SKM-1 (cell line): ENCODE results near the gene FOXRED1.
"Not testable (repeated sequence)": the region's sequence is repeated elsewhere in the genome, so short reads cannot be mapped to it uniquely, and the experiment has no call there.

Experiments used
- DNase-seq: peaks from one replicate; lab custom pipeline; 2025; ENCODE audit not compliant: unreplicated experiment; lab: John Stamatoyannopoulos, UW

FOXRED1 gene

DNA sequence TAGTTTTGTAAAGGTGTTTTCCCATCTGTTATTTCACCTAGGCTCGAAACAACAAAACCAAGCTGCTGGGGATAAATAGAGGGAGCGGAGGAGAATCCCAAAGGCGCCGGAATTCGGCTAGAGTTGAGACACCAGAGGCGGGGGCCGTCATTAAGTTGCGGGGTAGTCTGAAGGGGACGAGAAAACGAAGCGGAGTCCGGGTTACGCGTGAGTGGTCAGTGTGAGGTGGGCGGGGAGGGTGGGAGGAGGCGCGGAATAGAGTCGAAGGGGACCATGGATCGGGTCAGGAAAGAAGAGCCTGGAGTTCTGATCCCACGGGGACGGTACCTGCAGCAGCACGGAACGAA lies 620 bp upstream of the FOXRED1 start:
- no peak for DNase-seq

DNA sequence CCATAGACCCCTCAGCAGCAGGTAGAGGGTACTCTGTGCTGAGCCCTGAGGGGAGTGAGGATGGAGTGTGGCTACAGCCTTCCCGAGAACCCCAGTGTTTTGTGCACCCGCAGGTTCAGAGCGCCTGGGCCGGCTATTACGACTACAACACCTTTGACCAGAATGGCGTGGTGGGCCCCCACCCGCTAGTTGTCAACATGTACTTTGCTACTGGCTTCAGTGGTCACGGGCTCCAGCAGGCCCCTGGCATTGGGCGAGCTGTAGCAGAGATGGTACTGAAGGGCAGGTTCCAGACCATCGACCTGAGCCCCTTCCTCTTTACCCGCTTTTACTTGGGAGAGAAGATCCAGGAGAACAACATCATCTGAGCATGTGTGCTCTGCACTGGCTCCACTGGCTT lies 8.4 kb downstream of the FOXRED1 start:
- no peak for DNase-seq

DNA sequence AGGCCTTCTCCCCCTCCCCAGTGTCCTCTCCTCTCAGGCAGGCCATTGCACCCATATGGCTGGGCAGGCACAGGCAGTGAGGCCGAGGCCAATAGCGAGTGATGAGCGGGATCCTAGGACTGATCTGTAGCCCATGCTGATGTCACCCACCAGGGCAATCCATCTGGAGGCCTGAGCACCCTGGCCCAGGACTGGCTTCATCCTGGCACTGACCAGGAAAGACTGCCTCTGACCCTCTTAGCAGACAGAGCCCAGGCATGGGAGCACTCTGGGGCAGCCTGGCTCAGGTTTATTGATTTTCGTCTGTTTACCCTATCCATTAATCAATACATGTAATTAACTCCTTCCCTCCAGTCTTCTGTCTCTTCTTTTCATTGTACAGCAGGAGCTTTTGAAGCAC lies 8.8 kb downstream of the FOXRED1 start:
- no peak for DNase-seq

DNA sequence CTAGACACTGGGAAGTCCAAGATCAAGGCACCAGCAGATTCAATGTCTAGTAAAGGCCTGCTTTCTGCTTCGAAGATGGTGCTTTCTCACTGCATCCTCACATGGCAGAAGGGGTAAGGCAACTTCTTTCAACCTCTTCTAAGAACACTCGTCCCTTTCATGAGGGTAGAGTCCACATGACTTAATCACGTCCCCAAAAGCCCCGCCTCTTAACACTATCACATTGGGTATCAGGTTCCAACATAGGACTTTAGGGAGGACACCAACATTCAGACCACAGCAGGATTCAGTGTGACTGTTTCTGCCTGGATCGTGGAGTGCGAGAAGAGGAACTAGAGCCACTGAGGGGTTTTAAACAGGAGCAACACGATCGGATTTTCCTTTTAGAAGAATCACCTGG lies 10.2 kb downstream of the FOXRED1 start:
- DNase-seq: no peak

DNA sequence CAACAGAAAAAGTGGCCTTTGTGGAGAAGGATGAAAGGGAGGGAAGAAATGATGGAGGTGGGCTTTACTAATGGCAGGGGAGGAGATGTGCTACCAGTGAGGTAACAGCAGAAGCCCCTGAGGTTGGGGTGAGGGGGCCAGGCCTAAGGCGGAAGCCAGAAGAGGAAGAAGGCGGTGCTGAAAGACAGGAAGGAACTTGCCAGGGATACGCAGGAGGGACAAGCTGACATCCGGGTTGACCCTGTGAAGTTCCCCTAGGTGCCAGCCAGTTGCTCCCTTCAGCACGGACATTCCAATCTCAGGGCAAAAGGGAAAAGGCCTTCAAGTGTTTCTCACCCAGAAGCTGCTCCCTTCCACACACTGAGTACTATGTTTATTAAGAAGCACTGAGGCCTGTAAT lies 11.6 kb downstream of the FOXRED1 start:
- no peak for DNase-seq

- DNase-seq: no peak
Measured at GRCh38 chr11:126281245-126281644, 12.3 kb downstream of the FOXRED1 start.

GRCh38 chr11:126281666-126282175 lies 12.8 kb downstream of the FOXRED1 start:
- no peak for DNase-seq

DNA sequence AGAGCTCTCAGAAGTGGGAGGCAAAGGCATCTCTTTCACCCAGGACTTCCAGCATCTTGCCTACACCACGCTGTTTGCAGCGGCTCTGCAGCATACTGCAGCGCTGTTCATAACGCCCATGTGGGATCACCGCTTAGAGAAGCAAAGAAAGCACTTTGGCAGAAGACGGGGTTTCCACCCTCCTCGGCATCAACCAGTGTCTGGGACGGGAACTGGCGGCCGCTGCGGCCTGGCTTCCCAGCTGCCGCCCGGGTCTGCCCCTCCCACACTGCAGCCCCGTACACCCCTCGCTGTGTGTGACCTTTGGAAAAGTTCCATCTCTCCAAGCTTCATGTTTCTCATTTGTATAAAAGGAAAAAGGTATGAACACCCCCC lies 13.4 kb downstream of the FOXRED1 start:
- no peak for DNase-seq

GRCh38 chr11:126282736-126283591 lies 14.0 kb downstream of the FOXRED1 start, which contains the start of gene TIRAP:
Gene TIRAP, plus strand, starts transcription at chr11:126283093. Its CDS starts 7,802 bp downstream, at chr11:126290895.
- peak; percentile 40 for DNase-seq

GRCh38 chr11:126284829-126285228 lies 15.9 kb downstream of the FOXRED1 start:
- no peak for DNase-seq

DNA sequence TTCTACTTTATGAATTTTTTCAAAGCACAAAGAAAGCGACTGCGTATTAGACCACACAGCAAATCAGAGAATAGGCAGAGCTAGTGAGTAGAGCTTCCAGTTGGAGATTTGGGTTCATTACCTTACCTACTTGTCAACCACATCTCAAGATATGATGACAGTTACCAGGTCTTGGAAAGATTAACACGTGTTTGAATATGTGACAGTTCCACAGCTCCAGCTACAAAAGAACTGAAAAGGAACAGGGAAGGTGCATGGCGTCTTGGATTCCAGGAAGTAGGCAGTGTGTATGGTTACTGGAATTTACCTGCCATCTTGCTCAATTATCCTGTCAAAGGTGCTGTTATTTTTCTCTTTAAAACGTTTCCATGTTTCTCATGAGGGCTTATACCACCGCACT lies 19.3 kb downstream of the FOXRED1 start:
- DNase-seq: no peak

- DNase-seq: no peak
Measured at GRCh38 chr11:126290887-126291286, 21.9 kb downstream of the FOXRED1 start.

- no peak for DNase-seq
Measured at GRCh38 chr11:126293726-126294125, 24.8 kb downstream of the FOXRED1 start.

GRCh38 chr11:126297004-126297403 lies 28.1 kb downstream of the FOXRED1 start:
- DNase-seq: no peak

DNA sequence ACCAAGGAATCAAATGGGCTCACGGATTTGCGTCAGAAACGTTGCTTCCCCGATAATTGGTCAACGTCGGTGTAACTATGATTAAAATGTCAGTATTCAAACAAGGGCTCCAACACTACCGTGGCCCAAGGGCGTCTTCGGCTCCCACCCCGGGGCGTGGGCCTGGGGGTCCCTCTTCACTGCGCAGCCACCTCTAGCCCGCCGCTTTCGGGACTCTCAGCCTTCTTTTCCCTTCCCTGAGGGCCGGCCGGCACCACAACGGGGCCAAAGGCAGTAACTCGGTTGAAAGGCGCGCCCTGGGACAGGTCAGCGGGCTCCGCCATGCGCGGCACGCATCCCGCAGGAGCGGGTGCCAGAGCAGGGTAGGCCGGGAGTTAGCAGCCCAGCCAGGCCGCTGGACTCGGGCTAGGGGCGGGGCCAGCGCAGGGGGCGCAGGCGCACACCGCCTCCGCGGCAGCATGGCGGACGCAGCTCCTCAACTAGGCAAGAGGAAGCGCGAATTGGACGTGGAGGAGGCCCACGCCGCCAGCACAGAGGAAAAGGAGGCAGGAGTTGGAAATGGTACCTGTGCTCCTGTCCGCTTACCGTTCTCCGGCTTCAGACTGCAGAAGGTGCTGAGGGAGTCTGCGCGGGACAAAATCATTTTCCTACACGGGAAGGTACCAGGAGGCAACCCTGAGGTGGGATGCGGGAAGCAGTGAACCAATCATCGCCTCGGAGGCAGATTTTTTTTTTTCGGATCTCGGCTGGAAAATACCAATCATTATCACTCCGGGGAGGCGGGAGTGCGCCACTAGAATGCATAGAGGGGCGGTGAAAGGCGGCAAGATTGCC lies 34.9 kb downstream of the FOXRED1 start, which contains the start of gene DCPS:
Gene DCPS, plus strand, starts transcription at position 438 of the 834 bp plus-strand sequence. Its CDS starts 21 bp downstream, at position 459.
- DNase-seq: peak; percentile 66

DNA sequence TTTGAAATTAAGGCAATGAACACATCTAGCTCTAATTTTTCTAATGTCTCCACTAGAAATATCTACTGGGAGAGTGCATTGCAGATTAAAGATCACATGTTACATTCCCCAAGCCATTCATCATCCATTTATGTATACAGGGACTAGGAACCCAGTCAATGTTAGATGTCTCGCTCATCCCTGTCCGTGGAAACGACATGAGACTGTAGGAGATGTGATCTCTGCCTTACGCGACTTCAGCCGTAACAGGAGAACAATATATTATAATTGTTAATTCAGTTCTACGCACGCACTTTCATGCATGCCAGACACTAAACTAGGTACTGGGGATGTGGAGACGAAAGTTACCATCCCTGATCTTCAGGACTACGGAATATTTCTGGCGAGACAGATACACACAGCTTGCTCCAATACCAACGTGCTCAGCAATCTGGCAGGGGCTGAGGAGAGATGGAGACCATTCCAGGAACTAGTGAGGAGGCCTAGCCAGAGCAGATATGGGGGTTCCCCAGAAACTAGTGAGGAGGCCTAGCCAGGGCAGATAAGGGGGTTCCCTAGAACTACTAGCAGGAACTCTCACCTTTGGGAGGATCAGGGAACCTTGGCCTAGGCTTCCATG lies 35.6 kb downstream of the FOXRED1 start:
- DNase-seq: no peak

- no peak for DNase-seq
Measured at GRCh38 chr11:126305699-126306098, 36.7 kb downstream of the FOXRED1 start.

- DNase-seq: no peak
Measured at GRCh38 chr11:126307706-126308105, 38.8 kb downstream of the FOXRED1 start.

DNA sequence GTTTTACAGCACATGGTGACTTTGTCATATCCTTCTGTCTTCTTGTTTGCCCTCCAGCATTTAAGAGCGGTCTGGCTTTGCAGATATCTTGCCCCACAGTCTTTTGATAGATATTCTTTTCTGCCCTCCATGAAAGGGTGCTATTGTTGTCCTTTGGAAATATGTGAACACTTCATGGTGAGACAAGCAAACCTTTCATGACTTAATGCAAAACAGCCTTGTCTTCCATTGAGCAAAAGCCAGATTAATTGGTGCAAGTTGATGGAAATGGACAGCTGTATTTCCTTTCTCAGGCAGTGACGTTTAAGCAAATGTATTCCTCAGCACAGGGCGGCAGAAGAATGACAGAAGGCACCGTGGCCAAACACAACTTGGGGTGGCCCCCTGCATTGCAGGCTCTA lies 39.3 kb downstream of the FOXRED1 start:
- DNase-seq: no peak

DNA sequence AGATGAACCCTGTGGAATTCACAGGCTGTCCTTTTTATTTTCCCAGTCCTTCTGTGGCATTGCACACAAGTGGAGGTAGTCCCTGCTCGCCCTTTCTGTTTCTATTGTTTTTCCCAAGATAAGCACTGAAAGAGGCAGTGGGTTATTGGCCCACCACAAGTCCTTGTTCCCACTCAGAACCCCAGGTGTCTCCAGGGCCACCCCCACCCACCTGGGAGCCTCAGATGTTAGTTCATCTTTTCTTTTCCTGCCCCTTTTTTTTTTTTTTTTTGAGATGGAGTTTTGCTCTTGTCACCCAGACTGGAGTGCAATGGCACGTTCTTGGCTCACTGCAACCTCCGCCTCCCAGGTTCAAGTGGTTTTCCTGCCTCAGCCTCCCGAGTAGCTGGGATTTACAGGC lies 39.8 kb downstream of the FOXRED1 start:
- not testable (repeated sequence) for DNase-seq

- peak; percentile 28 for DNase-seq
Measured at GRCh38 chr11:126310200-126310991, 41.4 kb downstream of the FOXRED1 start.
